ENCODE results near the gene TGM1.

Gene TGM1

GRCh38 chr14:24269910-24270536 is 7.0 kb upstream of the TGM1 start:
- DNase-seq, result no peak

GRCh38 chr14:24269368-24269767 is 6.4 kb upstream of the TGM1 start:
- no peak for DNase-seq

GRCh38 chr14:24268225-24268624 is 5.2 kb upstream of the TGM1 start:
- no peak for DNase-seq

- DNase-seq, result no peak
Observed at GRCh38 chr14:24267516-24267915, 4.5 kb upstream of the TGM1 start.

DNA sequence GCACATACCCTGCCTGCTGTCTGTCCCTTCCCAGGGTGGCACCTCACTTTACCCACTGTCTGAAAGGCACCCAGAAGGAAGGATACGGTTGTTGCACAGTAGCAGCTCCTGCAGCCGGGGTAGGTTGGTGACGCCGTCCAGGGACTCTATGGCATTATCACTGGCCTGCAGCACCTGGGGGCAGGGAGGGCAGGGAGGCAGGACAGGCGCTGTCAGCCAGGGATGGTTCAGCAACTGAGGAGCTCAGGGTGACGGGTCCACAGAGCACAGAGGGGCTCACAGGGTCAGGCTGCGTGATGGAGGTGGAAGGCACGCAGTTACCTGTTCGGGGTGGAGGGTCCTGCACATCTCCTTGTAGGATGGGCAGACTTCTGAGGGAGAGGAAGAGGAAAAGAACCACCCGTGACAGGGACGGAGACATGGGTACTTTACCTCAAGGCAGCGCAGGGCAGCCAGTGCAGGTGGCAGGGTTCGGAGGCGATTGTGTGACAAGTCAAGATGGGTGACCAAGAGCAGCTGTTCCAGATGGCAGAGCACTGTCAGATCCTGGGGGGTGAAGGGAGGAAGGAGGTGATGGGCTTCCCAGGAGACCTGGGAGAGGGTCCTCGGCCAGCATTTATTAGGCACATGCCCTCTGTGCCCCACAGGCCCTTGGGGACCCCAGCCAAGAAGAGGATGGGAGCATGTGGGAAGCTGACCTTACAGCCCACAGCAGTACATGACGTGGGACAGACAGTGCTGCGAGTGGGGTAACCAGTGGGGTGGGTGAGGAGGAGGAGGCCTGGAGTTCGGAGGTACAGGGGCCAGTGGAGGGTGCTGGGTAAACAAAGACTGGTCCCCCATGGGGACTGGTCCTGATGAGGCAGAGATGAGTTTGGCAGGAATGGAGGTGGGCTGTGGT is 3.6 kb upstream of the TGM1 start:
- no peak for DNase-seq

DNA sequence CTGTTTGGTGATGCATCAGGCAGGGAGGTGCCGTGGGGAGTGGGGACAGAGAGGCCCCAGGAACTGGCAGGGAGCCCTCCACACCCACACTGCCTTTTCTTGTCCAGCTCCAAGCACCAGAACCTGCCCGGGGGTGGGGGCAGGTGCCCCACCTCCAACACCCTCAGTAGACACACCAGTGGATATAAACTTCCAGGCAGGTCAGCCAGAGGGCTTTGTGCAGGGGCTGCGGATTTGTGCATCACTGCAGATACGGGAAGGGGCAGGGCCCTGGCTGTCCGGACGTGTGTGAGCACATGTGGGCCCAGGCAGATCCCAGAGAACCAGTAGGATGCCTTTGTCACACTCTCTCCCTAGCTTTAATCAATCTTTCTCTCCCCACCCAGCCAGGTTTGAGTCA is 1.3 kb upstream of the TGM1 start:
- no peak for DNase-seq

DNA sequence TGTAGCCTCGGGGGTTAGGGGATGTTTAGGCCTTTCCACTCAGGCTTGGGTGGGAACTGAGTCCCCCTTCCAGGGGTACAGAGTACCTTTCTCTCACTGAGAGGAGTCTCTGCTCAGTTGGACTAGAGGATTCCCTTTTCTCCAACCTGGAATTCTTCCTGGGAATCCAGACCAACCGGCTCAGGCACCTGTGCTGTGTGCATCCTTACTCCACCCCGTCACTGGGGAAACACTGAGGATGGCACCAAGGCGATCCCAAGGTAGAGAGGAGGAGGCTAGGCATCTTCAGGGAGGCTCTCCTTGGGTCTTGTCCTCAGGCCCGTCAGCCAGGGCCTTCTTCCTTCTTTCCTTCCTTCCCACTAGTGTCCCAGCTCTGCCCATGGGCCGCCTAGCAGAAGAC is 871 bp upstream of the TGM1 start:
- no peak for DNase-seq

DNA sequence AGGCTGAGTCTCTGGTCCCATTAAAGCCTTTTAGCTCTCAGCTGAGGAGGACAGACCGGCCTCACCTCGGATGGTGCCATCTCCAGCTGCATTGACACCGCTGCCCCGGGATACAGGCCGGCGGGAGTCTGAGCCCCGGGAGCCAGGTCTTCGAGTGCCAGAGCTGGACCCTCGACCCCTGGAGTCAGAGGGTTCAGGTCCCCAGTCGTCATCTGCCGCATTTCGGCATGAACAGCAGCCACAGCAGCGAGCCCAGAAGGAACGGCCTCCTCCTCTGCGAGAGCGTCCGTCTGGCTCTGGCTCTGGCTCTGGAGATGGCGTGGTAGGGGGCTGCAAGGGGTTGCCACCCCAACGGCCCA is 1.0 kb downstream of the TGM1 start:
- no peak for DNase-seq

DNA sequence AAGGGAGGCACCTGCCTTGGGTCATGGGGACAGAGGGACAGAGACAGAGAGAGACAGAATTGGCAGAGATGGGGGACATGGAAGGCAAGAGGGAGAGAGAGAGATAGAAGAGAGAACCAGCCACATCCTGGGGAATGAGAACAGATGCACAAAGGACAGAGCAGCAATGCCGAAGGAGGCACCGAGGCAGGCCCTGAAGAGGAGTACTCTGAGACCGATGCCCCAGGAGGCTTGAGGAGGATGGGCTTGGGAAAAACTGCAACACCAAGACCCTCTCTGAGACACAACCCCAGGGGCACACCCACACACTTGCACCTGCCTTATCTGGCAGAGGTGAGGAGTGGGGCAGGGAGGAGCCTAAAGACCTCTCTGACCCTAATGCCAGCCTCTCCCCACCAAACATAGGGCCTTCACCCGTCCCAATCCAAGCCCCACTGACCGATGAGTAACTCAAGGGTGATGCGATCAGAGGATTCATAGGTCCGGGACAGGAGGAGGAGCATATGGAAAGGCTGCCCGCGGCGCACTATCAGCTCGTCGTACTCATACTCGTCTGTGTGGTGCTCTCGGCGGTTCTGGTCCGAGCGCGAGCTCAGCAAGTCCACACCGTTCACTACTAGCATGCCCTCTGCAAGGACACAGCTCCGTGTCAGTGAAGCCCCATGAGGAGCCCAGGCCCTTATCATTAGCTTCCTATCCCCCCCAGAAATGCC is 1.6 kb downstream of the TGM1 start:
- DNase-seq, result no peak

DNA sequence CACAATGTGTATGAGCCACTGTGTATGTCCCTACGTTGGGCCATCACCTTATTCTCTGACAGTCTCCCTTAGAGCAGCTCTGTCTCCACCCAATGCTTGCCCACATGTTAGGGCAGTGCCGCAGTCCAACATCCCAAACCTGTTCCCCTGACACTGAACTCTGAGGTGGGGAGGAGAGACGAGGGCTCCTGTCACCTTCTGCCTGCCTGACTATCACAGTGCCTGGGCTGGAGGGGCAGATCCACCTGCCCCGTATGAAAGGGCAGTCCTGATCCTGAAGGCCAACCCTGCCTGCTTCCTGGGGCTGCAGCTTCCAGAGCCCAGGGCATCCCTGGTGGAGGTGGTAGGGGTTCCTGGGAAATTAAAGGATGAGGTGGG is 2.2 kb downstream of the TGM1 start:
- no peak for DNase-seq

DNA sequence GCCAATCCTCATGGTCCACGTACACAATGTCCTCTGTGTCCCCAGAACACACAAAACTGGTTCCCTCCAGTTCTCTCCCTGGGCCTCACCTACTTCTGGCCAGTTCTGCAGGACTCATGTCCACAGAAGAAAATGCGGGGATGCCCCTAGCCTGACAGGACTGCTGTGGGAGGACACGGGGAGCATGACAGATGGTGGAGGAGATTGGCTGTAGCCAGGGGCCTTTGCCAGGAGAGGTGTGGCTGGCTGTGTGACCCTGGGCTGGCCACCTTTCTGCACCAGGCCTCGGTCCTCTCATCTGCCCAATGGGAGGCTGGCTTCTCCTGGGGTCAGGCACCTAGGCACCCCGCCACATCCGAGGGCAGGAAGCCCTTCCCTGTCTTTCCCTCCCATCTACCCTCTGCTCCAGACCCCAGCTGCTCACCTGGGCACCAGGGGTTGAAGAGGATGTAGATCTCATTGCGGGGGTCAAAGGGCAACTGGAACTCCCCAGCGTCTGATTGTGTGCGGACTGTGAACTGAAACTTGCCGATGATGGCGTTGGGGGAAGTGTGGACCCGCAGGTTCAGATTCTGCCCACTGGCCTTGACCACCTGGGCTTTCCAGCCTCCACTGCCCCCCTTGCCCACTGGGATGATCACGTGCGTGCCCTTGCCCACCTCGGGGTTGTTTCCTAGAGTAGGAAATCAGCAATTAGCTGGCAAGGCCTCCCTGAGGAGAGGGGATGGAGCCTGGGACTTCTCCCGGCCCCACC is 2.8 kb downstream of the TGM1 start:
- no peak for DNase-seq

GRCh38 chr14:24259282-24260025 is 3.5 kb downstream of the TGM1 start:
- DNase-seq, result no peak

DNA sequence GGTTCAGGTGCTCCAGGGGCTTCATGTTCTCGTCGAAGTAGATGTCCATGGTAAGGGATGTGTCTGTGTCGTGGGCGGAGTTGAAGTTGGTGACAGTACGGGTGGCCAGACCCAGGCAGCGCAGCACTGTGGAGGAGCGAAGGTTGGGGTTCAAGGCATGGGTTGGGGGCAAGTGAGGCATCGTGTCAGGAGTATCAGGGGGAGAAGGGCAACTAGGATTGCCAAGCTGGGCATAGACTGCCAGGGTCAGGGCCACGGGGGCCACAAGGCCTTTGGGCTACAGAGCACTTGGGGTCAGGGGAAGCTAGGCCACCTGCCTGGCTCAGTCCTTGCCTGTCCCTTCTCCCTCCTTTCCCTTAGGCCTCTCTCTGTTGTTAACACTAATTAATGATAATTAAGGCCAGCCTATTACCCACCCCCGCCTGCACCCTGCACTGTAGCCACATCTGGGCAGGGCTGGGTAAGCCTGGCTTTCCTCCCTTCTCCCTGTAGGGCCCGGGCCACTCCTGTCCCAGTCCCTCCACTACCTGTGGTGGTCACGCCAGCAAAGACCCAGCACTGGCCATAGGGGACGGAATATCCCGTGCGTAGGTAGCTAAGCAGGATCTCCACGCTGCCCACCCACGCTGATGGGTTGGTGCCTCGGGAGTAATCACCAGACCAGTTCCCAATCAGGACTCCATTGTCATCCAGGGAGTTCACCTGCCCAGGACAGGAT is 4.3 kb downstream of the TGM1 start:
- DNase-seq, result no peak

DNA sequence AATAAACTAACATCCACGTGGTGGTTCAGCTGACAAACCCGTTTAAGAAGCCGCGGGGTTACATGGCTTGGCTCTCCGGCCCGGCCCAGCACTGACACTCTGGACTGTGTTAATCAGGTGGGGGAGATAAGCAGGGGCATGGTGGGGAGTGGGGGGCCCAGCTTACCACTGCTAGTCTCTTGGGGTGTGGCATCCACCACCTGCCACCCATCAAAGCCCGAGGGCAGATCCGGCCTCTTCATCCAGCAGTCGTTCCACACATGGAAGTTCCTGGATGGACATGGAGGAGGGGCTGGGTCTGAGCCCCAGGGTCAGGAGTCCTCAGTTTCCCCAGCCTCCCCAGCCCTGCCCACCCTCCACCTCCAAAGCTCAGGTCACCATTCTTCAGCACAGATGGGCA is 4.9 kb downstream of the TGM1 start:
- no peak for DNase-seq

GRCh38 chr14:24256960-24257359 is 6.0 kb downstream of the TGM1 start:
- no peak for DNase-seq

DNA sequence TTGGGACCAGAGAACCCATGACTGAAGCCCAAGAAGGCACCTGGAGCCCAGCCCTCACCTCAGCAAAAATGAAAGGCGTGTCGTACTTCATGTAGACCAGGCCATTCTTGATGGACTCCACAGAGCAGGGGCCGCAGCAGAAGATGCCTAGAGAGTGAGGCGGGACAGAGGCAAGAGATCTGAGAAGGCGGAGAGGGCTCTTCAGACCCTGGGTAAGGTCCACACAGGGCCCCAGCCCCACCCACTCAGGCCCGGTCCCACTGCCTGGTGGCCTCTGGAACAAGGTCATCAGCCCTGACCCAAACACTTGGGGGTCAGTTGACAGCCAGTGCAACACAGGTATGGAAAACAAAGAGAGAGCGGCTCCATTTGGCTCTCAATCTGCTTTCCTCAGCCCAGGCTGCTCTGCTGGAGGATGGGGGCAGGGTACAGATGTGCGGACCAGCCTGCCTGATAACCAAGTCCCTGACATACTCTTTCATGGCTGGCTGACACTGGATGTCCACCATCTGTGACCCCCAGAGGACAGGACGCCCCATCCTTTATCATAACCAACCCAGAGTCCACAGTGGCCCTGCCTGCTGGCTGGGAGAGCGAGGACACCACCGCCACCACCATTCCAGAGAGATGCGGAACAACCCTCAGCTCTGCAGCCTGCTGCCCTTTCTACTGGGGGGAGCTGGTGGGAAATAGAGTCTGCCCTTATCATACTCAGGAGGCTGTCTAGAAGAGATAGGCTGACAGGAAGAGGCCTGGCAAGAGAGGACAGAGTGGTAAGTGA is 6.9 kb downstream of the TGM1 start:
- DNase-seq, result no peak

GRCh38 chr14:24255438-24255837 is 7.5 kb downstream of the TGM1 start:
- DNase-seq, result no peak

DNA sequence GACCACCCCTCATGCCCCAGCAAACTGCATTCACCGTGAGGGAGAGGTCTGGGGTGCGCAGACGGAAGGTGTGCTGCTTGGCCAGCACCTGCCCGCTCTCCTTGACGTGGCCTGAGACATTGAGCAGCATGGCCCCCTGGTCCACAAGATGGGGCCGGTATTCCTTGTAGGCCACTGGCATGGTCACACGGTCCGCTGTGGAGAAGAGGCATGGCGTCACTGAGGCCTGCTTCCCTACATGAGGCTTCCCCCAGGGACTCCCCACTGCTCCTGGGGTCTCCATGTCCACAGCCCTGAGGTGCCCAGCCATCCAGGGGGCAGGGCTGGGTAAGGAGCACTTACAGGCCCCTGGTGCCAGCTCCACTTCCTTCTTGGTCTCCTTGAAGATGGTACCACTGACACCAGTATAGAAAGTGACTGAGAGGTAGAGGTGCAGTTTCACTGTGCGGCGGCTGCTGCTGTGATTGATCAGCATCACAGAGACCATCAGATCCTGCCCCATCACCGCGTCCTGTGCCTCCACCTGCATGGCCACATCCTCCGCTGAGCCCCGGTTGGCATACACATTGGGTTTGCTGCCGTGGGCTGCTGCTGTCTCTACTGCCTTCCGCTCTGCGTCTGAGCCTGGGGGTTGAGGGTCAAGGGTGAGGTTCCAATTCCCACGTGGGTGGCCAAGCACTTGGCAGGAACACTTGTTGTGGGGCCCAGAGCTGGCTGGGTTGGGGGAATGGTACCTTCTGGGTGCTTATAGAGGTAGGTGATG is 8.2 kb downstream of the TGM1 start:
- DNase-seq, result no peak

DNA sequence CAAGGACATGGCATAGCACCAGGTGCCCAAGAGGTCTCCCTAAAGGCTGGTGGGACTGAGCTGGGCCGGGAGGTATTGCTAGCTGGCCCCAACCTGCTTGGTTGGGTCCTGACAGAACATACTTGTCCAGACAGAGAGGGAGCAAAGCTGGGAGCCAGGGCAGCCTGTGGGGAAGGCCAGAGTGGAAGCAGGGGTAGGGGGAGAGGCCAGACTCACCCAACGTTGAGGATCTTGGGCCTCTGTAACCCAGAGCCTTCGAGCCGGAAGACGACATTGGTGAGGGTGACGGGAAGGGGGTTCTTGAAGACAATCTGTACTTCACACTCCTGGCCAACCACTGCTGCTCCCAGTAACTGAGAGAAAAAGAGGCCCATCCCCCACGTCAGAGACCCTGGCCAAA is 9.0 kb downstream of the TGM1 start:
- DNase-seq, result no peak
